CD4-positive, alpha-beta T cell treated with Interferon gamma for 1 hour (primary cell): ENCODE measurements around the gene ADIPOR2.
"Not testable (repeated sequence)": the region's sequence is repeated elsewhere in the genome, so short reads cannot be mapped to it uniquely, and the experiment has no call there.

Experiments used
- DNase-seq: peaks from one replicate; pipeline ENCODE4 v3.0.0-alpha.2; 2020

ADIPOR2 gene

DNA sequence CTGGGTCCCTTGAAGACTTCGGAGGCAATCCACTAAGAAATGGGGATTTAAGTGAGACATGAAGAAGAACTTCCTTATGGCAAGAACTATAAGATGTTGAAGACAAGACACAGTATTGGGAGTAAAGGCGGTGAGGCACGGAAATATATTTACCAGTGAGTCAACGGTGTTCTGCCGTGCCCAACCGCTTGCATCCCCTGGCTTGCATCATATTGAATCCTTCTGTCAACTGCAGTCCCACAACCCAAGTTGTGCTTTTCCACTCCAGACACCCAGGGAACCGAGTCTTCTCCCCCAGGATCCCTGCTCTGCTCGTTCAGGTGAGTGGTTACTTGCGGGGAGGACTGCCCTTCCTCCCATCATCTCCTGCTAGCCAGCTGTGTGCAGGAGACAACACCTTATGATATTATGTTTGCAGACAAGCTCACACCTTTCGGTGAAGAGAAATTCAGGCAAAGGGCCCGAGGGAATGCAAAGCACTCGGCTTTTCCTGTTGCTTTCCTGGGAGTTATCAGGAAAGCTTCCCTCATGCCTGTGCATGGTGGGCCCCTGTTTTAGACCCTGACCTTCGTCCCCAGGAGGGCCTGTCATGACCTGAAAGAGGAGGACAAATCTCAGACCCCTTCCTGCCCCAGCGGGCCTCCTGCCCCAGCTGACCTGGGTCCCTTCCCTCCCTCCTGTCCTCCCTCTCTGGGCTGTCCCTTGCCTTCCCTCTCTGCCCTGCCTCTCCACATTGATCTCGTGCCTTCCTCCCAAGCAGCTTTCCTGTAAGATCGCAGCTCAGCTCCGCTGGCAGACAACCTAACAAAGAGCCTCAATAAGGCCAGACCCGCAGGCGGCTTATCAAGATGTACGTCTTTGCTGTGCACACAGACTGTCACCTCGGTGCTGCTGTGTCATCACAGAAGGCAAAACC, 125.2 kb downstream of the ADIPOR2 start:
- no peak for DNase-seq

DNA sequence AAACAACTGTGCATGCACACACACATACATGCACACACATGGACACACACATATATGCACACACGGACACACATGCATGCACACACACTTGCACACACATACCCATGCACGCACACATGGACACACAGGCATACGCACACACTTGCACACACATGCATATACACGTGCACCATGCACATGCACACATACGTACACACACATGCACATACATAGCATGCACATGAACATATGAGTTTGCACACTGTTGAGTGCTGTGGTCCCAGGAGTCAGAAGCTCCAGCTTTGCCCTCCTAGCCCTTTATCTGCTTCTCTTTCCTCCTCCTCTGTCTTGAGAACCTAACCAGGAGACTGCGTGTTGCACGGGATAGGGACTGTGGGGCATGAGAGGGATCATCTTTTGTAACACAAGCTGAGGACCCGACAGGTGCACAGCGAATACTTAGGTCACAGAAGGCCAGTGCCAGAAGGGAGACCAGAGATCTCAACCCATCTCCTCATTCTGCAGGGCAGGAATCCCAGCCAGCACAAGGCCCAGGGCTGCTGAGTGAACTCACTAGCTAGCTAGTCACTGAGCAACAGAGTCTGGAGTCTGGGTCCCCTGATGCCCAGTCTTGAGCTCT, 126.0 kb downstream of the ADIPOR2 start:
- no peak for DNase-seq

DNA sequence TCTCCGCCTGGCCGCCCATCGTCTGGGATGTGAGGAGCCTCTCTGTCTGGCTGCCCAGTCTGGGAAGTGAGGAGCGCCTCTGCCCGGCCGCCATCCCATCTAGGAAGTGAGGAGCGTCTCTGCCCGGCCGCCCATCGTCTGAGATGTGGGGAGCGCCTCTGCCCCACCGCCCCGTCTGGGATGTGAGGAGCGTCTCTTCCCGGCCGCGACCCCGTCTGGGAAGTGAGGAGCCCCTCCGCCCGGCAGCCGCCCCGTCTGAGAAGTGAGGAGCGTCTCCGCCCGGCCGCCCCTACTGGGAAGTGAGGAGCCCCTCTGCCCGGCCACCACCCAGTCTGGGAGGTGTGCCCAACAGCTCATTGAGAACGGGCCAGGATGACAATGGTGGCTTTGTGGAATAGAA, 127.1 kb downstream of the ADIPOR2 start:
- DNase-seq: not testable (repeated sequence)

DNA sequence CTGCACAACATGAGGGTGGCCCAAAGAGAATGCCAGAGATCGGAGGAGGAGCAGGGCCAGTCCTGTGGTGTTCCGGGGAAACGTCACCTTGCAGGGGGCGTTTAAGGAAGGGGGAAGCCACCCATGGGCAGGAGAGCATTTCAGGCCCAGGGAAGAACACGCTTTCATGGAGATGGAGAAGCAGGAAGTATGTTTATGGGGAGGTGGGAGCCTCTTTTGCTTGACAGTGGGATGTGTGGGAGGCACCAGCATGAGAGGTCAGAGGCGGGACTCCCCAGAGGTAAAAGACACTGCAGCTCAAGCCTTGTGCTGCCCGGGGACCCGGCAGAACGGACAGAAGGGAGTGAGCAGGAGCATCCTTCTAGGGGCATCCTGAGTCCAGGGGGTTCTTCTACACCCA, 128.2 kb downstream of the ADIPOR2 start:
- no peak for DNase-seq

DNA sequence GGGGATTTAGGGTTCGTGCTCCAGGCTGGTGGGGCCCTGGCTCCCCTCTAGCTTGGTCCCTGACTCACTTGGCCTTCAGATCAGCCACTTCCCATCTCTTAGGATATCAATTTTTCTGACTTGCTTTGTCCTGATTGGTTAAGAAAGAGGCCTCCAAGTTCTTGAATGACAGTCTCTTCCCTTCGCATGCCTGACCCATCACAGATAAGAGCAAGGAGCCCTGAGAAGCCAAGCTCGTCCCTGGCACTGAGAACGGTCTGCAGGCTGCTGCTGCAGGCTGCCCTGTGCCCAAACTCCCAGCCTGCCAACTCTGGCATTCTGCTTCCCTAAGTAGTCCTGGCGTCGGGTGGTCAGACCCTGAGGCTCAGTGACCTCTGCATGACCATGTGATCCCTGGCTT, 128.7 kb downstream of the ADIPOR2 start:
- no peak for DNase-seq

DNA sequence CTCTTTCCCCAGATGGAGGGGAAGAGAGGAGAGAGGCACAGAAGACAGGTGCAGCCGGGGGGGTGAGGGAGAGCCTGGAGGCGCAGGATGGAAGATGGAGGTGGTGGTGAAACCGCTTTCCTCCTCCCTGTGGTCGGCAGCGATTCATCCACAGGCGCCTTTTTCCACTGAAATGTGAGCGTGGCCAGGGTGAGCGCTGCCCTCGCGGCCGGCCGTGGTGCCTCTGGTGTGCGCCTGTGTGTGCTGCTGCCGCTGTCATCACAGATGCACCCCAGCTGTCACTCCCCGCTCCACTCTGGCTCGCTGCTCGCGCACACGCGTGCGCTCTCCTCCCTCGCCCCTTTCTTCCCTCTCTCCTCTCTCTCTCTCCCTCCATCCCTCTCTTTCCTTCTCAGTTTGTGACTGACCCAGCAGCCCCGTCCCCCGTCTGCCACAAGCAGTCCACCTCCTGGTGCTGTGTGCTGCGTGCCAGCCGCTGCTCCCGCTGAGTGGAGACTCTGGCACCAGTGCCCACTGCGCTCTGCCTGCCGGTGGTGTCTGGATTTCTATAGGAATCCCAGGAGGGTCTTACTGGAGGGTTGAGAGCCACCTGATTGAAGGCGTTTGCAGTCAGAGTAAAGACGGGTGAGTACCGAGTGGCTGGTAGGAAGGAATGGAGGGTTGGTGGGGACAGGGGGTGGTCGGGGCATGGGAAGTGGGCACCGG, 129.5 kb downstream of the ADIPOR2 start, which contains the start of gene LRTM2:
Gene LRTM2 (plus strand): TSS at position 375 of the 705 bp plus-strand sequence. CDS start 7,584 bp downstream, outside the sequence.
- no peak for DNase-seq

DNA sequence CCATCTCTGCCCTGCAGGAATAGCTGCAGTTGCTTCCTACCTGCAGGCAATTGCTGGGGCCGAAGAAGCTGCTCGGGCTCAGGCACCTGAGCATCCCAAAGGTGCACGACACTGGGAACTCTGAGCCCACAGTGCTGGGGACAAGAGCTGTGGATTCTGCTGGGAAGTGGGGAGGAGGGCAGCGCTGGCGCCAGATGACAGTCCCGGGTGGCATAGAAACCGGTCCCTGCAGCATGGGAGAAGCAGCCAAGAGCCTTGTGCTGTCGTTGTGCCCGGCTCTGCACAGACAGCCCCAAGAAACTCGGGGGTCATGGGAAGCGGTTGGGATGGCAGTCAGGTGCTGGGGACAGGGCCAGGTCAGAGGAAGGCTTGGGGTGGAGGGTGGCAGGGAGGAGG, 130.0 kb downstream of the ADIPOR2 start:
- DNase-seq: no peak

DNA sequence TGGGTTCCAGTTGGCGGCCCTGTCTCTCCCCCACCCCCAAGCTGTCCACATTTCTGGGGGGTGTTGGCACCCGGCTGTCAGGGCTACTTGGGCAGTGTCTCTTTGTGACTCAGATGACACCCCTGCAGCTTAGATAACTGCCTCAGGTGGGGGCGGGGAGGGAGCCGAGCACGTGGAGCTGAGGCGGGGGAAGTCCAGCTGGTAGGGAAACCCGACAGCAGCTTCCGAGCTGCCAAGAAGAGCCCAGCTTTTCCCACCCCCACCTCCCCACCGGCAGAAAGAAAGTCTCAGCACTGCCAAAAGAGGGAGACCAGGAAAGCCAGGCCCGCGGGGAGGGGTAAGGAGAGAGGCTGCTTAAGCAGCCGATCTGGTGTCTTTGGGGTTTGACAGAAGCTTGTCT, 130.9 kb downstream of the ADIPOR2 start:
- no peak for DNase-seq

DNA sequence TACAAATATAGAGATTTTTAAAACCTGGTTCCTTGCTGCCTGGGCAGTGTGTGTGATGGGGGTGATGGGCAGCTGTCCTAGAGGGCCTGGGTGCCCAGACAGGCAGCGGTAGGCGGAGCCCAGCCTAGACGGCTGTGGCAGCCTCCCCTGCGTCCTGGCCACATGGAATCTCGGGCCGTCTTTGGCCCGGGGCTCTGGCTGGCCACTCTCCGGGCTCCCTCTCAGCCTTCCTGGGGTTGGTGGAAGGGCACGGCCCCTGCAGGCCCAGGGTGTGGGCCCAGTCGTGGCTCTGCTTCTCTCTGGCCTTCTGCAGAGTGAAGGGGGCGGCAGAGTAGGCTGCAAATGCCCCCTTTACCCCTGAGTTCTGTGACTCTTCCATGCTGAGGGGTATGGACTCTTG, 131.8 kb downstream of the ADIPOR2 start:
- DNase-seq: no peak

DNA sequence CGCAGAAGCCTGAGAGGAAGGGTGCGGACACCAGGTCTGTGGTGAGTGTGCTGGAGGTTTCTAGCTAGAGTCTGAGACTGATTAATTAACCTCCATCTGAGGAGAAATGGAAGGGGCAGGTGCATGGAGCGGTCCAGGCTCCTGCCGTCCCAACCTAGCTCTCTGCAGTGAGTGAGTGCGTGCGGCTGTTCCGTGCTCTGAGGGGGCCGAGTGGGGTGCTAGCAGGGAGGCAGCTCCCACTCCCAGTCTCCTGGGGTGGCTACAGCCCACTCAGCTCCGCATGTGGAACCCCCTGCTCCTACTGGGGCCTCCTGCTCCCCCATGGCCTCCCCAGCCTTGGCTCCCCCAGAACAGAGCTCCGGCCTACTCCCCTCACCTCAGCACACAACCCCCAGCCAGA, 132.4 kb downstream of the ADIPOR2 start:
- no peak for DNase-seq

DNA sequence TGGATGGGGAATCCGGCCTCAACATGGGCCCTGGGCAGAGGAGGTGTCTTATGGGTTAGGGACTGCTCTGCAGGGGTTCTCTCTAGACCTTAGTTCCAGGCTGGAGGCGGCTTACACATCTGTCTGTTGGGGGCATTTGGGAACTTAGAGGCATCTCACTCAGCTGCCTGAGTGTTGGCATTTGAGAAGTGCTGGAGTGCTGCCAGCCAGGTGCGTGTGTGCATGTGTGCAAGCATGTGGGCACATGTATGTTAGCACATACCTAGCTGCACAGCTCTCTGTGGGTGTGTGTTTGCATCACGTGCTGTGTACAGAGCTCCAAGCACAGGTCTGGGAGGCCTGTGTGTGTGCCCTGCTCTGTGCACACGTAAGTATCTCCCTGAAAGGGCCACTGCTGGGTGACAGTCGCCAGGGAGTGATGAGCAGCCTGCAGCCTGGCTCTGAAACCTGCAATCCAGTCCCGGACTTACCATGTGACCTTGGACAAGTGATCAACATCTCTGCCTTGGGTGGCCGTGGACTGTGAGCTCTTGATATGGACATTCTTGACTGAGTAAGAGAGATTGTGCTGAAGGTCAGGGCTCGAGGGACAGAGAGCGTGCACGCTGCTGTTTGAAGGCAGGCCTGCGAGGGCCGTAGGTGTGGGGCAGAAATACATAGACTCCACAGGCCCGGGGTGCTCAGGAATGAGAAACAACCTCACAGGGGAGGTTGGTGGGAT, 134.7 kb downstream of the ADIPOR2 start:
- no peak for DNase-seq

DNA sequence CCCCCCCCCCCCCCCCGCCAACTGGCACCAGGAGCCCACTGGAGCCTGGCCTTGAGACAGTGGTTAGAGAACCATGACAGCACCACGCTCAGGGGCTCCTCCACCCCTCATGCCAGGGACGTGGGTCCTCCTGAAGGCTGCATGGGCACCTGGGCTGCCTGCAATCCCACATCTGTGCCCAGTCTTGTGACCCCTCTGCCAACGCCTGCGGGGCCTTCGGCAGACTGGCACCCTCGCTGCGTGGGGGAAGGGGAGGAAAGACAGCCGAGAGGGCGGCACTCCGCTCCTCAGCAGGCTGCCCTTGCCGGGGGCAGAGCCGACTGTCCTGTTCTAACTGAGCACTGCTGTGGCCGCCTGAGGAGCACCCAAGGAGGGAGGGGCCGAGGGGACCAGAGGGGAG, 135.5 kb downstream of the ADIPOR2 start:
- DNase-seq: no peak

DNA sequence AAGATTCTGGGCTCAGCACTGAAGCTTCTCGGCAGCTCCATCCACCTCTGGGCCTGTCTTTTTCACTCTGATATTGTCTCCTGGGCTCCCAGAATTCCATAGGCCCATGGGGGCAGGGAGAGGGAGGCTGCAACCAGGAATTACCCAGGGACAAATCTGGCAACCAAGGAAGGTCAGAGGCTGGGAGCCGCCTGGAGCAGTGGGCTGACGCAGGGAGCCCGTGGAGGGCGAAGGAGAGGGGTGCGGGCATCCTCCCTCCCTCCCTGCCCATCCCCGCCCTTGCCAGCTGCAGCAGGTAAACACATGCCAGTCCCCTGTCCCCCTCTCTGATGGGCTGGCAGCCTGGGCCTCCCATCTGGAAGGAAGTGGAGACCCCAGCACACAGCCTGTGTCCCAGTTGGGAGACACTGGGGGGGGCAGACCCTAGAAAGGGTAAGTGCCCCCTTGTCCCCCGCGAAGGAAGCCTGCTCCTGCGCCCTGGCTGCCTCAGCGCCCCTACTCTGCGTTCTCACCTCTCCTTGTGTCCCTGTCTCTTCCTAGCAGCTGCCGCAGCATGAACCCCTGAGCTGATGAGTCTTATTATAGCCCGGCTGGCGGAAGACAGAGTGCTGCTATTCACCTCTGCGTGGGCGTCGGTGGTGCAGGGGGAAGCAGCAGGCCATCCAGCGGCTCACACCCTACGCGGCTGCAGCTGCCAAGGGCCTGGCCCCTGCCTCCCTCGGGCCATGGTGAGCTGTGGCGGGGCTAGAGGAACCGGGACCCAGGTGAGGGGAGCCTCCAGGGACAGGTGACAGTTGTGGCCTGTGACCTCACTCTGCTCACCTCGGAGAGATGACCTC, 136.2 kb downstream of the ADIPOR2 start:
- no peak for DNase-seq

DNA sequence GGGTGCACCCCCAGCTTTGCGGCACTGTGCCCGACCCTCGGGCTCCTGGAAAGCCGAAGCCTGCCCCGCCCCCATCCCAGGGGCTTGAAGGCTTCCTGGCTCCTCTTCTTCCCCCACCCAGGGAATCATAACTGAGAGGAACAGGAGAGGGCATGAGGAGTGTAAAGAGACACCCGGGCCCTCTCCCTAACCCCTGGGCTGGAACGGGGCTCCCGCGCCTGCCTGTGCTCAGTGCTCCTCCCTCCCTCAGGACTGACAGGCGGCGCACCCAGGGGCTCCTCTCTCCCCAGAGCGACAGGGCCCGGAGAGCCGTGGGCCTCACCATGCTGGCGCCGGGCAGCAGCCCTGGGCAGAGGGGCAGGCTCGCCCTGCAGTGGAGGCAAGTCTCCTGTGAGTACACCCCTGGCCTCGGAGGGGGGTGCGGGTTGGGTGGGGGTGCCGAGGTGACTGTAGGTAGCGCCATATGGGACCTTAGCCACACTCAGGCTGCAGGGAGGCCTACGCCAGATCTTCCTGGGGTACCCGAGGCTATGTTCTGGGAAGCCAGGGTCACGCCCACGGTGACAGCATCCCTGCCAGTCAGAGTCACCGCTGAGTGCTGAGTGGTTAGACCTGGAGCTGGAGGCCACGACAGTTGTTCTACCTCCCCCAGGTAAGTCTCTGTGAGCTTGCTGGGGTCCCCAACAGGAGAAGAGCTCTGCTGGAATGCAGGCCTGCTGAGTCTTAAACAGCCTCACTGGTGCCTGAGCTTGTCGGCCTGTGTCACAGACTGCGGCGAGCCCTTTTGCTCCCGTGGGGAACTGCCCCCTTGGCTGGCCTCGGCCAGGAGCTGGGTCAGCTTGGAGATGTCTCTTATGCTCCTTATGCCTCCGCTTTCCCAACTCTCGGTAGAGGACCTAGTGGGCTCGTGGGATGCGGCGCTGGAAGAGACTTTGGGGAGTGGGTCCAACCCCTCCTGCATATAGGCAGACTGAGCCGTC, 137.2 kb downstream of the ADIPOR2 start:
- no peak for DNase-seq

DNA sequence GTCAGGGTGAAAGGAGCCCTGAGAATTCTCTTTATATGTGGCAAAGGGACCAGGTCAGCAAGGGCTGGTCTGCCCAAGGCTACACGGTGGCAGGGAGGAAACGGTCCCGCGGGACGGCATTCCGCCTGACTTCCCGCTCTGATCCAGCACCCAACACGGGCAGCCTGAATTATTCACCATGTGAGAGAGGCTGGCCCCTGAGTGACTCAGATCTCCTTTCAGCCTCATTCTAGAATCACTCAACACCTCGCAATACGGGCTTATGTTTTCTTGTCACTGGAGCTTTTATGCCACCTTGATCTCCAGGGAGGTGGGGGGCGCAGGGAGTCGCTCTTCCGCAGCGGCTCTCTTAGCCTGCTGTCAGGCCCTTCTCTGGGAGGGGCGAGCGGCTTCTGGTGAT, 138.0 kb downstream of the ADIPOR2 start:
- no peak for DNase-seq

DNA sequence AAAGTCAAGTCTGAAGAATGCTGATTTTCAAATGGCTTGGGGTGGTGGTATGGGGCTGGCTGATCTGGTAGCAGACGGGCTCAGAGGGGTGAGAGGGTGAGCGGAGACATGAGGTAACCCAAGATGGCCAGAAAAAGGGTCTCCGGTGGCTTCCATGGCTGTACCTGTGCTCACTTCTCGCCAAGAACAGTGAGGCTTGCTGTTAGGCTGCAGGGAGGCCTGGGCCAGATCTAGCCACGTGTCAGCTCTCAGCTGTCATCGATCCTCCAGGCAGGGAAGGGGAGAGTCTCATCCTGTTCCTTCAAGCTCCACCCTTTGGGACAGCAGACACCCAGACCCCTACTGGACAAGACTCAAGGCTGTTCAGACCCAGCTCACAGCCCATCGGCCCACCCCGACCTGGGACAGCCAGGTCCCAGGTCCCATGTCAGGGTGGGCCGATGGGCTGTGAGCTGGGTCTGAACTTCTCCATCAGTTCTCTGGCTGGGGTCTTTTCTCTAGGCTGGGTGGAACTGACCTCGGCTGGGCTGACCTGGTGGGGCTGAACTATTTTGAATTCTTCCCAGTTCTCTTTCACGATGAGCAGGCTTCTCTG, 138.5 kb downstream of the ADIPOR2 start:
- no peak for DNase-seq

DNA sequence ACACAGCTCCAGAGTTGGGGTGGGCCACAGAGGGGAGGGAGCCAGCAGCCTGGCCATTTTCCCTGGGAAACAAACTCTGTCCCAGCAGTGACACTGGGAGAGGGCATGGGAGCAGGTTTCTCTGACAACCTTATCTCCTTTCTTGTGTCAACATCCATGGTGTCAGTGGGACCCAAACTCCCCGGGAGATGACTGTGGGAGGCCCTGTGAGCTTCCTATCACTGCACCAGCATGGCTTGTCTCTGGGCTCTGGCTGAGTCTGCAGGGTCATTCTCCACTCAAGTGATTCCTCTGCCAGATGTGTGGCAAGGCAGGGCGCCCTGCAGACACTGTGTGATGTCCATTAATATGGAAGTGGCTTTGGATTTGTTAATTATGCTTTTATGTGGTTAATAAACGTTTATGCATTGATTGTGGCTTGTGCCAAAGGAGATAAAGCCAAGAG, 139.6 kb downstream of the ADIPOR2 start:
- DNase-seq: no peak

DNA sequence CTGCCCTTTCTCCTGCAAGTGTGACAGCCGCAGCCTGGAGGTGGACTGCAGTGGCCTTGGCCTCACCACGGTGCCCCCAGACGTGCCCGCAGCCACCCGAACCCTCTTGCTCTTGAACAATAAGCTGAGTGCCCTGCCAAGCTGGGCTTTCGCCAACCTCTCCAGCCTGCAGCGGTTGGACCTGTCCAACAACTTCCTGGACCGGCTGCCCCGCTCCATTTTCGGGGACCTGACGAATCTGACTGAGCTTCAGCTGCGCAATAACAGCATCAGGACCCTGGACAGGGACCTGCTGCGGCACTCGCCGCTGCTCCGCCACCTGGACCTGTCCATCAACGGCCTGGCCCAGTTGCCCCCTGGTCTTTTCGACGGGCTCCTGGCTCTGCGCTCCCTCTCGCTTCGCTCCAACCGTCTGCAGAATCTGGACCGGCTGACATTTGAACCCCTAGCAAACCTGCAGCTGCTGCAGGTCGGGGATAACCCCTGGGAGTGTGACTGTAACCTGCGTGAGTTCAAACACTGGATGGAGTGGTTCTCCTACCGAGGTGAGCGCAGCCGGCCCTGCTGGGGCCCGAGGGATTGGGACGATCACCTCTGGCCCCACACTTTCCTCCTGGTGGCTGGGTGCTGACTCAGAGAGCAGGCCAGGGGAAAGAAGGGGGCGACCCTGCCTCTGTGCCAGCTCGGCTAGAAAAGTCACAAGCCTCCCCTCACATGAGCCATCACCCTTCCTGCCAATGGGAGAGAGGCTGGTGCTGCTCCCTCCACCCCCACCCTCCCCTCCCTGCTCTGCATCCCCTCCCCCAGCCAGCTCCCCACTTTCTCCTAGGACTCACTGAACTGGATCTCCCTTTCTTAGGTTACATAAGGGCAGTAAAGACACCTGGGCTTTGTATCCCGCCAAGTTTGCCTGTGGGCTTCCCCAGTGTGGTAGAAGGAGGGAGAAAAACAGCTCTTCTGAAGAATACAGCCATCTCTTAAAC, 140.4 kb downstream of the ADIPOR2 start:
- no peak for DNase-seq
